Amniotic stem cell (primary cell): ENCODE data around the gene POLK.

Experiments
- DNase-seq: peaks from one replicate; lab custom pipeline; 2025; lab: John Stamatoyannopoulos, UW

POLK gene

GRCh38 chr5:75510836-75511434 is 756 bp upstream of the POLK start:
- peak; percentile 7 for DNase-seq

- no peak for DNase-seq
Observed at GRCh38 chr5:75512383-75513074, 838 bp downstream of the POLK start.

GRCh38 chr5:75513841-75514240 is 2.1 kb downstream of the POLK start:
- no peak for DNase-seq

- DNase-seq: no peak
Observed at GRCh38 chr5:75514323-75514722, 2.6 kb downstream of the POLK start.

- DNase-seq: no peak
Observed at GRCh38 chr5:75519761-75520160, 8.1 kb downstream of the POLK start.

- no peak for DNase-seq
Observed at GRCh38 chr5:75521195-75521594, 9.5 kb downstream of the POLK start.

- no peak for DNase-seq
Observed at GRCh38 chr5:75522025-75522424, 10.3 kb downstream of the POLK start.

GRCh38 chr5:75522542-75522941 is 10.9 kb downstream of the POLK start:
- no peak for DNase-seq

- DNase-seq: no peak
Observed at GRCh38 chr5:75523275-75523674, 11.6 kb downstream of the POLK start.

- DNase-seq: no peak
Observed at GRCh38 chr5:75524071-75524470, 12.4 kb downstream of the POLK start.

GRCh38 chr5:75524591-75524990 is 12.9 kb downstream of the POLK start:
- DNase-seq: no peak

GRCh38 chr5:75525344-75525743 is 13.7 kb downstream of the POLK start:
- no peak for DNase-seq

- DNase-seq: no peak
Observed at GRCh38 chr5:75526070-75526469, 14.4 kb downstream of the POLK start.

GRCh38 chr5:75529185-75529584 is 17.5 kb downstream of the POLK start:
- no peak for DNase-seq

GRCh38 chr5:75532190-75532589 is 20.5 kb downstream of the POLK start:
- no peak for DNase-seq

GRCh38 chr5:75533716-75534115 is 22.0 kb downstream of the POLK start:
- peak; percentile 18 for DNase-seq

GRCh38 chr5:75534734-75535133 is 23.0 kb downstream of the POLK start:
- DNase-seq: no peak

GRCh38 chr5:75536147-75536546 is 24.5 kb downstream of the POLK start:
- no peak for DNase-seq

GRCh38 chr5:75536694-75537360 is 25.1 kb downstream of the POLK start:
- no peak for DNase-seq

- no peak for DNase-seq
Observed at GRCh38 chr5:75538211-75538610, 26.5 kb downstream of the POLK start.

GRCh38 chr5:75545131-75545530 is 33.4 kb downstream of the POLK start:
- DNase-seq: no peak

GRCh38 chr5:75546830-75547229 is 35.1 kb downstream of the POLK start:
- DNase-seq: no peak

- no peak for DNase-seq
Observed at GRCh38 chr5:75547812-75548211, 36.1 kb downstream of the POLK start.
